Measurements from ENCODE around the gene ERC2.

ERC2 gene

DNA sequence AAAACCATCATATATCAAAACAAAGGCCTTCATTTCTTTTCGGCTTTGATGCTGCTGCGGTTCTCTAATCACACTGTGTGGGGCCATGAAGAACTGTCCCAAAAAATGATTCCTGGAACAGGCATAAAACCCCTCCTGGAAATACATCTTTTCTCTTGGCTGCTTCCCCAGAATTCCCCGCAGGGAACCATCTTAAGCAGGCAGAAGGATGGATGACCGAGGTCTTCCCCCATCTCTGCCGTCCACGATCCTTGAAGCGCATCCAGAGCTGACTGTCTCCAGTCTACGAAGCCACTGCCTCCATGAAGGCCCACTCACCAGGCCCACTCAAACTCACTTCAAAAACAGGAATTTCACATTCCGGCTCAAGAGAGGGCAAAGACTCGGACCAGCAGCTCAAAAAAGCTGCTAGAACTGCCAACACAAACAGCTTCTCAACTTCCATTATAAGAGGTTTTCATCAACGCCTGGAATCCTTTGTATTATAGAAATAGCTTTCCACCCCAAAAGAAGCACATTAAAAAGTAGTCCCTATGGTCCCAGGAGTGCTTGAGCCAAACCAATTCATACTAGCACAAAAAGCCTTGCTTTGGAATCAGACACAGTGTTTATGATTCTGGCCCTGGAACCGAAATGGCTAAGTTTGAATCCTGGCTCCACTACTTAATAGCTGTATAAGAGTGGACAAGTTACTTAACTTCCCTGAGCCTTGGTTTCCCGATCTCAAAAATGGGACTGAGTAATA lies 493.7 kb downstream of the ERC2 start:
- DNase-seq (ENCODE audit: low read depth), result no peak
- H3K4me3 ChIP-seq (ENCODE audit: control insufficient read depth, low read depth, low read length), result no peak overlapping the region
- TF ChIP-seq, protein P1, sequence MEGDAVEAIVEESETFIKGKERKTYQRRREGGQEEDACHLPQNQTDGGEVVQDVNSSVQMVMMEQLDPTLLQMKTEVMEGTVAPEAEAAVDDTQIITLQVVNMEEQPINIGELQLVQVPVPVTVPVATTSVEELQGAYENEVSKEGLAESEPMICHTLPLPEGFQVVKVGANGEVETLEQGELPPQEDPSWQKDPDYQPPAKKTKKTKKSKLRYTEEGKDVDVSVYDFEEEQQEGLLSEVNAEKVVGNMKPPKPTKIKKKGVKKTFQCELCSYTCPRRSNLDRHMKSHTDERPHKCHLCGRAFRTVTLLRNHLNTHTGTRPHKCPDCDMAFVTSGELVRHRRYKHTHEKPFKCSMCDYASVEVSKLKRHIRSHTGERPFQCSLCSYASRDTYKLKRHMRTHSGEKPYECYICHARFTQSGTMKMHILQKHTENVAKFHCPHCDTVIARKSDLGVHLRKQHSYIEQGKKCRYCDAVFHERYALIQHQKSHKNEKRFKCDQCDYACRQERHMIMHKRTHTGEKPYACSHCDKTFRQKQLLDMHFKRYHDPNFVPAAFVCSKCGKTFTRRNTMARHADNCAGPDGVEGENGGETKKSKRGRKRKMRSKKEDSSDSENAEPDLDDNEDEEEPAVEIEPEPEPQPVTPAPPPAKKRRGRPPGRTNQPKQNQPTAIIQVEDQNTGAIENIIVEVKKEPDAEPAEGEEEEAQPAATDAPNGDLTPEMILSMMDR (IDR thresholded peaks at IDR 0.05; ENCODE audit: control insufficient read depth, insufficient read depth, low read depth, low read length, missing control alignments), result no peak

DNA sequence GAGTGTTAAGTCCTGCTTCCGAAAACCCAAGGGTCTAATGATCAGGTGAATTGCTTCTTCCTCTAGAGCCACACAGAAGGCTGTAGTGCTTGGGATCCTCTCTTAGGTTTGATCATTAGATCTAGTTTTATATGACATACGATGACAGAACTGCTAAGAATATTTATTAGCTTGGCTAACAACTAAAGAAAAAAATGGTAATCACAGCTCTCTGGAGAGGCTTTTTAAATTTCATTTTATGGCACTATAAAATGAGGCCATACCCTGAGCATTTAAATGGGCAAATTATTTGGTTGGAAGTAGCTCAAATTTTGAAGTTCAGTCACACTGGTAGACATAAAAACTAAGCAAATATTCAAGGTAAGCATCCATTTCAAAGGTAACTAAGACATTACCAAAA lies 498.6 kb downstream of the ERC2 start:
- DNase-seq (ENCODE audit: low read depth), result no peak
- no peak overlapping the region for H3K4me3 ChIP-seq (ENCODE audit: control insufficient read depth, low read depth, low read length)
- TF ChIP-seq, protein P1 (IDR thresholded peaks at IDR 0.05; ENCODE audit: control insufficient read depth, insufficient read depth, low read depth, low read length, missing control alignments), result no peak

DNA sequence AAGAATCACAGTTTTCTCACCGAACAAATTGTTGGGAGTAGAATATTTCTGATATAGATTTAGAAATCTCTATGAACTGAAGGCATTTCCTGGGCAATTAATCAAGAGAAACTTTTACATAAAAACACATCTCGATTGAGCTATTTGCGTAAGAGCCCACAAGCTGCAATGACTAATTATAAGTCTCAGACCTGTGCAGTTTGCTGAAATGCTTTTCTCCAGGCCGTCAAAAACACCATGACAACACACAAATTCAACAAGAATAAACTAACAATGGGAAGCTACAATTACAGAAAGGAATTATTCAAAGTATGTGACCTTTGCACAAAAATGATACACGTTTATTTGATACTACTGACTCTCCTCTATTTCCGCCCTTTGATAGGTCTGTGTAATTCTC lies 499.9 kb downstream of the ERC2 start:
- TF ChIP-seq, protein P1 (IDR thresholded peaks at IDR 0.05; ENCODE audit: control insufficient read depth, insufficient read depth, low read depth, low read length, missing control alignments), result no peak
- H3K4me3 ChIP-seq (ENCODE audit: control insufficient read depth, low read depth, low read length), result no peak overlapping the region
- no peak for DNase-seq (ENCODE audit: low read depth)

DNA sequence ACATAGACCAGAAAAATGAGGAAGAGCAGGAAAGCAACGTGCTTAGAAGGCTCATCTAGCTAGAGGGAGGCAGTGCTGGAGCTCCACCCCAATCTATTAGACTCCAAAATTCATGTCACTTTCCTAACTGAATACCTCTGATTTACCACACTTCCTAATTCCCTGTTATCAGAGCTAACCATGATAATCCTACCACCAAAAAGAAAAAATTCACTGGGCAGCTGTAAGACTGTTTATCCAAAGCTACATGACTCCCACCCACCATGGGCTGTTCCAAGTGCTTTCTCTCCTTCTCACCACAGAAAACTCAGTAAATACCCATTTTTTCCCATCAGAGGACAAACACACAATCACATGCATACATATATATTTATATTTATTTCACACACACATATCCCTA lies 501.7 kb downstream of the ERC2 start:
- H3K4me3 ChIP-seq (ENCODE audit: control insufficient read depth, low read depth, low read length), result no peak overlapping the region
- DNase-seq (ENCODE audit: low read depth), result no peak
- TF ChIP-seq, protein P1 (IDR thresholded peaks at IDR 0.05; ENCODE audit: control insufficient read depth, insufficient read depth, low read depth, low read length, missing control alignments), result no peak

DNA sequence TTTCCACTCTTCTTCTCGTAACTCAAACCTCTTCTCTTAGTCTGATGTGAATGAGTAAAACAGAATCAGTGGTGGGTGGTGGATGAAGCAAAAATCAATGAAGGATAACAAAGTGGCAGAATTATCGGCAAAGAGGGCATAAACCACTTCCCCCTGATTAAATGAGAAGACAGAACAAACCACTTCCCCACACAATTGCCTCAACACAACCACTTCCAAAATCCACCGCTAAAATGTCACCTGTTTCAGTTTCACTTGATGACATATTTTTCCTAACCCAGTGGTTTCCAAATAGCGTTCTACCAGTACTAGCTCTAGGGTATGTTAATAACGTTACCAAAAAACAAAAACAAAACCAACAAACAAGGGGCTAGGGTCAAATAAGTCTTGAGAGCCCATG lies 502.5 kb downstream of the ERC2 start:
- no peak for DNase-seq (ENCODE audit: low read depth)
- TF ChIP-seq, protein P1 (IDR thresholded peaks at IDR 0.05; ENCODE audit: control insufficient read depth, insufficient read depth, low read depth, low read length, missing control alignments), result no peak
- H3K4me3 ChIP-seq (ENCODE audit: control insufficient read depth, low read depth, low read length), result no peak overlapping the region

DNA sequence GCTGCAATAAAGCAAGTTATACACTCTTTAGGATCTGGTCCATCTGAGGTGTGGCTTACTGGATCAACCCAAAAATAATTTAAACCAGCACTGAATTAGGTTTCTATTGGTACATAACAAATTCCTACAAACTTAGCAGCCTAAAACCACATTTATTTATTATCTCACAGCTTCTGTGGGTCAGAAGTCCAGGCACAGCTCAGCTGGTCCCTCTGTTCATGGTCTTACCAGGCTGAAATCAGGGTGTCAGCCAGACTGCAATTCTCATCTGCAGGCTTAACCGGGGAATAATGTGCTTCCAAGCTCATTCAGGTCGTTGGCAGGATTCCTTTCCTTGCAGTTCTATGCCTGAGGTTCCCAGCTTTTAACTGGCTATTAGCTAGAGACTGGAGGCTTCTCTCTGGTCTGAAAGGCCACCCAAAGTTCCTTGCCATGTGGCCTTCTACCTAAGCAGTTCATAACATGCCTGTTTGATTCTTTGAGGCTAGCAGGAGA lies 503.7 kb downstream of the ERC2 start:
- DNase-seq (ENCODE audit: low read depth), result no peak
- no peak overlapping the region for H3K4me3 ChIP-seq (ENCODE audit: control insufficient read depth, low read depth, low read length)
- TF ChIP-seq, protein P1 (IDR thresholded peaks at IDR 0.05; ENCODE audit: control insufficient read depth, insufficient read depth, low read depth, low read length, missing control alignments), result no peak

All from AG09309 (cell line).